ENCODE data around the gene RNF103.
"Not testable (repeated sequence)": the region's sequence is repeated elsewhere in the genome, so short reads cannot be mapped to it uniquely, and the experiment has no call there.

Gene RNF103

GRCh38 chr2:86623494-86624266 is at the start of gene RNF103:
Gene RNF103 (minus strand): TSS chr2:86623865. CDS start chr2:86622886, 979 bp downstream.
- peak; percentile 93 for DNase-seq

DNA sequence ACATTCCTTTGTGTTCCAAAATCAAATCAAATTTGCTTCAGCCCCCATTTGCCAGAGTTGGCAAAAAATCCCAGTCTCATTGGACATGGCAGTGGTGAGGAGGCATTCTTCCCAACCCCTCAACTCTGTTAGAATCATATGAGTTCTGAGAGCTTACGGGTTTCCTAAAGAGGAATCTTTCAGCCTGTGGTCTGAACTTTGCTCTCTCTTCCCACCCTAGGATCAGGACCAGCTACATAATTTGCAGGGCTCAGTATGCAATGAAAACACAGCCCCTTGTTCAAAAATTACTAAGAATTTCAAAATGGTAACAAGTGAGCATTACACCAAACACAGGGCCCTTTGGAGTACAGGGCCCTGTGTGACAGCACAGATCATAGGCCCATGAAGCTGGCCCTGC is 49.3 kb upstream of the RNF103 start:
- no peak for DNase-seq

- no peak for DNase-seq
Measured at GRCh38 chr2:86672027-86672545, 48.4 kb upstream of the RNF103 start.

DNA sequence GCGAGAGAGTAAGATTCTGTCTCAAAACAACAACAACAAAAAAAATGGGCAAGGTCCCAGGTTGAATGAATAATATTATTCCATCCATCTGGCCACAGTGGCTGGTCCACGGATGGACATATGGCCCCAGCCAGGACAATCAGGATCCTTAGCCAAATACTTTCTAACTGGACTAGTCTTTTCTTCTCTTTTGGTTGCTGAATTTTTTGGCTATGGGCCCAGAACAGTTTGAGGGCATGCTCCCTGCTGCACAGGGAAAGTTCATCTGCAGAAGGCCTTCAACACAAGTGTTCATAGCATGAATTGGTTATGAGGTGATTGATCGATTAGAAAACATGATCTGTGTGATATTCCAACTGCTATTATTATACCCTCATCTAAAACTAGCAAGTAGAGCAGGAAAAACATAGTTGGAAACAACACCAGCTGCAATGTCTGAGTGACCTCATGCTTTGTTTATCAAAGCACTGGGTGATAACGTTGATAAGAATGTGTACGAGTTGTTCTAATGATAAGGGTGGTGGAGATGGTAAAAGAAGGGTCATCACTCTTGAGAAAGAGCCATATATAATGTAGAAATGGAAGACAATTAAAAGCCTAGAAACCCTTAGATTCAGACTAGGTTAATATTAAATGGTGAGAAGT is 47.8 kb upstream of the RNF103 start:
- DNase-seq: no peak

GRCh38 chr2:86669323-86669722 is 45.7 kb upstream of the RNF103 start:
- not testable (repeated sequence) for DNase-seq

DNA sequence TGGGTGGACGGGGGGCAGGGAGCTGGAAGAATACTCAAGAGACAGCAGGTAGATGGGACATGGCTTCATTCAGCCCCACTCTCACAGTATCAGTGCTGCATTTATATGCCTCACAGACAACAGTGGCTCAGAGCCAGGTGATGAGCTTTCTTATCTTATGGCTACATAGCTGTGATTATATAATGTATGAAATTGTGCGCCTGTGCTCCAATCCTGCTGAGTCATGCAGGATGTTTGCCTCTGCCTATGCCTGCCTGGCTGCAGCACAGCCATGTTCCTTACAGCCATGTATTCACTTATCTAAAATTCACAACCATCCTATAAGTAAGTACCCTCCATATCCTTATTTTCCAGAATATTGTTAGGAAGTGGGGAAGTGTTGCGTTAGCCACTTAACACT is 37.7 kb upstream of the RNF103 start:
- no peak for DNase-seq

GRCh38 chr2:86650188-86650587 is 26.5 kb upstream of the RNF103 start:
- no peak for DNase-seq

DNA sequence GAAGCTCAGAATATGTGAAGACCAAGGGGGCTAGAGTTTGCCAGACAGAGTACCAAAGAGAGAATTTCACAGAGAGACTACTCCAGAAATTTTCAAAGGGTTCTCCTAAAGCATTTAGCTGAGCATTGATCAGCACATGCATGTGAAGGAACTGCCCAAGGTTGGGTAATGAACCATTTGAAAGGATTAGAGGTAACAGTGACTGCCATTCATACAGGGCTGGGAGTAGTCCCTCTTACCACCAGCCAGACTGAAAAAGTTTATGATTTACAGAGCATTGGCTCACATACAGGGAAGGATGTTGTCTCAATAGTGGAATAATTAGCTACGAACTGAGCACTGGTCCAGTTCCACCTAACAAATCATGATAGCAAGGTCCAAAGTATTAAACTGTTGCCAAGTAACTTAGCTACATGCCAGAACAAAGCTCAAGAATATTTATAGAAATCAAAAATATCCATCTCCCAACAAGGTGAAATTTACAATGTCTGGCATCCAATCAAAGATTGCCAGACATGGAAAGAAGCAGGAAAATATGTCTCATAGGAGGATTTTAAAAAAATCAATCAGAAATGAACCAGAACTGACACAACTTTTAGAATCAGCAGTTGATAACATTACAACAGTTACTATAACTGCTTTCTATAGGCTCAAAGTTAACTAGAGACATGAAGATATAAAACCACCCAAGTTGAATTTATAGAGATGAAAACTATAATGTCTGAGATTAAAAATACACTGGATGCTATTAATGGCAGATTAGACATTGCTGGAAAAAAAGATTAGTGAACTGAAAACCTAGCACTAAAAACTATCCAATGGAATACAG is 25.7 kb upstream of the RNF103 start:
- DNase-seq: no peak

GRCh38 chr2:86648681-86649080 is 25.0 kb upstream of the RNF103 start:
- DNase-seq: no peak

- DNase-seq: no peak
Measured at GRCh38 chr2:86646865-86647264, 23.2 kb upstream of the RNF103 start.

- no peak for DNase-seq
Measured at GRCh38 chr2:86646329-86646728, 22.7 kb upstream of the RNF103 start.

- DNase-seq: no peak
Measured at GRCh38 chr2:86645752-86646151, 22.1 kb upstream of the RNF103 start.

DNA sequence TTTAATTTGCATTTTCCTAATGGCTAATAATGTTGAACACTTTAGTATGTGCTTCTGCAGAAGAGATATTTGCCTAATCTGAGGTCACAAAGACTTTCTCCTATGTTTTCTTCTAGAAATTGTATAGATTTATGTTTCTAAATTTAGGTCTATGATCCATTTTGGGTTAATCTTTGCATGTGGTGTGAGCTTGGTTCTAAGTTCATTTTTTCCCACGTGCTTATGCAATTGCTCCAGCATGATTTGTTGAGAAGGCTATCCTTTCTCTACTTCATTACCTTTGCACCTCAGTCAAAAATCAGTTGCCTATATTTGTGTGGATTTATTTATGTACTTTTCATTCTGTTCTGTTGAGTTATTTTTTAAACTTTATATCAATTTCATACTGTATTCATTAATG is 15.0 kb upstream of the RNF103 start:
- DNase-seq: no peak

DNA sequence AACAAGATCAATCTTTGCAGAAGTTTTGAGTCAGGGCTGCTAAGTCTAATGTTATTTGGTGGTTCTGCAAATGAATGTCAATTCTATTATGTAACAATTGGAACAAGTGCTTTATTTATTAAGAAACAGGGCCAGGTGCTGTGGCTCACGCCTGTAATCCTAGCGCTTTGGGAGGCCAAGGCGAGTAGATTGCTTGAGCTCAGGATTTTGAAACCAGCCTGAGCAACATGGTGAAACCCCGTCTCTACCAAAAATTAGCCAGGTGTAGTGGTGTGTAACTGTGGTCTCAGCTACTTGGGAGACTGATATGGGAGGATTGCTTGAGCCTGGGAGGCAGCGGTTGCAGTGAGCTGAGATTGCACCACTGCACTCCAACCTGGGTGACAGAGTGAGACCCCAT is 13.2 kb upstream of the RNF103 start:
- no peak for DNase-seq

GRCh38 chr2:86634352-86634751 is 10.7 kb upstream of the RNF103 start:
- DNase-seq: no peak

- DNase-seq: no peak
Measured at GRCh38 chr2:86633155-86633651, 9.5 kb upstream of the RNF103 start.

GRCh38 chr2:86632672-86633071 is 9.0 kb upstream of the RNF103 start:
- no peak for DNase-seq

DNA sequence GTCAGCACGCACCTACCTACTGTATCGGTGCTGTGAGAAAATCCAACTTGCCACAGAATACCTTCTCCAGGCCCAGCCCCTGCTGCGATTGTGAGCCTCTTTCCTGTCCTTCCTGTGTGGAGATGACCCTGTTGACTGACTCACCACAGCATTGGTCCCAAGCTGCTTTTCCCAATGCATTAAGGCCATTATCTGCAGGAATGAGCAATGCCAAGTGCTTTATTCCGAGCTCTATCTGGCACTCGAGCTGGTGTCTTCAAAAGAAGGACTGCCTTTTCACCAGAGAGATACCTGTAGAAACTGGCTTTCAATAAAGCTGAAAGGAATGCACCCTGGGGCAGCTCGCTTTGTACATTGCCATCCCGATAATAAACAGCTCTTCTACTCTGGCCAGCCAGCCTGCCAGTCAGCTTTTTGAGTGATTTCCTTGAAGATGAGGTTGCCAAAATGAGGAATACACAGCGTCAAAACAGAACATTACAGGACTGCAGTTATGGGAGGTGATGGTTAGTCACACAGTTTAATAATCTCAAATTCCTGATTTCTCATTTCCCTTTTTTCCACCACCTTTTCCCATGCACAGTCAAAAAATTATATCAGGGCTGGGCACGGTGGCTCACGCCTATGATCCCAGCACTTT is 8.3 kb upstream of the RNF103 start:
- no peak for DNase-seq

DNA sequence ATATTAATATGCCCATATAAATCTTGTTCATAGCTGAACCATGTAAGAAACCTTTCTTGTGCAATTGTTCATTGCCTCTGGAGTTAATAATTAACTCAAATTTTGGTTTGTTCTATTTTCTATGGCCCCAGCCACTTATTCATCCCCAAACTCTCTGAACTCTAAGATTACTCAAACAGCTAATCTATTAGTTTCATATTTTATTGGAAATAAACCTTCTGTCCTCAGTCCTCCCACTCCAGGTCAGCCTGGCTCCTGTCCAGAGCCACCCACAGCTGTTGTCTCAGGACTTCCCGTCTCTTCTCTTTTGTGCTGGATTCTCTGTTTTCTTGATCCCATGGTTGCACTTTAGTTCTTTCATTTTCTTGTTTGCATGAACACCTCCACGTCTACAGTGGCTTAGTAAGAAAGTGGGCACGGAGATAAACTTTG is 4.4 kb upstream of the RNF103 start:
- no peak for DNase-seq

- no peak for DNase-seq
Measured at GRCh38 chr2:86627550-86627949, 3.9 kb upstream of the RNF103 start.

DNA sequence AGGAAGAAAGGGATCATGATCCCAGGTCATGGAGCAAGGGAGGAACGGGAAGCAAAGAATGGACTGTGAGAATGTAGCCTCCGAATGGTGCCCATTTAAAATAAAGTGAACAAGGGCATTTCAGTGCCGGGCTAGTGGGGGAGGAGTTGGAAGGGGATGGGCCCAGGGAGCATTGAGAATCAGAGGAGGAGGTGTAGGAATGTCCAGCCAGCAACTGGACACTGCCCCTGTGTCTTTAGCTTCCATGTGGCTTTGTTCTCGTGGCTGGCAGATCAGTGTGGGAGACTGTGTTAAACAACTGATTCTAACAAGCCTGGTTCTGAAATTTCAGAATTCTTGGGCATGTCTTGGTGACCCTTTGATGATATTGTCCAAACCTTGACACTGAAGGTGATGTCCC is 1.4 kb upstream of the RNF103 start:
- DNase-seq: no peak

- DNase-seq: no peak
Measured at GRCh38 chr2:86624267-86624547, 542 bp upstream of the RNF103 start.

DNA sequence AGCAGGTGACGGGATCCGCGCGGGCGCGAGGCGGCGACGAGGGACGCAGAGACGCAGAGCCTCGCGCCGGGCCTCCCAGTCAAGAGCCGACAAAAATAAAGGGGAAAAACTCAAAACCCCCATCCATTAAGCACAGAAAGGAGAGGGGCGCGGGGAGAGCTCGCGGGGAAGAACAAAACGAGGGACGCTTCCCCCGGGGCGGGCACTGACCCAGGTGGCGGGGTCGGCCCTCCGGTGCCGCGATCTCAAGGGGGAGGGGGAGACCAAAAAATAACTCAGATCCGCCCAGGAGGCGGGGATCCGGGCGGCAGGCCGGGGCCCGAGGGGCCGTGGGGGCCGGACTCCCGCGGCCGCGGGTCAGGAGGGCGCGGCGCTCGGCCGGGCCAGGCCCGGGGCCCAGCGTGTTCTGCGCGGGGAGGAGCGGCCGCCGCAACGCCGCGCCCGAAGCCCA is 597 bp downstream of the RNF103 start:
- DNase-seq: peak; percentile 56

All from CD4-positive, alpha-beta T cell treated with Interleukin-21 for 1 hour (primary cell).